Measurements from ENCODE around the gene ADCY5.

The ADCY5 gene

DNA sequence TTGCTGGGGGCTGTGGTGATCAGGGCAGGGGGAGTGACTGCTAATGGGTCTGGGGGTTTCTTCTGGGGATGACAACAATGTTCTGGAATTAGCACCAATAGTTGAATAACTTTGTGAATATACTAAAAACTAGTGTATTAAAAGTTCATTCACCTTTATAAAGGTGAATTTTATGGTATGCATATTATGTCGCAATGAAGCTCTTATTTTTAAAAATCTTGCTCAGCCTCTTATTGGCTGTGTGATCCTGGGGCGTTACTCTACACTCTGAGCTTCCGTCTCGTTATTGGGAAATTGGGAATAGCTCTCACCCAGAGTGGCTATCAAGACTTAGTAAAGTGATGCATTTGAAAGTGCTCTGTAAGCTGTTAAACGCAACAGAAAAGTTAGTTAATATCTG lies 141.8 kb downstream of the ADCY5 start:
- H3K4me3 ChIP-seq (ENCODE audit: low read depth, low read length) = no peak overlapping the region
- no peak for DNase-seq (ENCODE audit: low read depth)
- no peak for TF ChIP-seq CTCF (conservative IDR thresholded peaks at IDR 0.05; ENCODE audit: low read depth, low read length)

DNA sequence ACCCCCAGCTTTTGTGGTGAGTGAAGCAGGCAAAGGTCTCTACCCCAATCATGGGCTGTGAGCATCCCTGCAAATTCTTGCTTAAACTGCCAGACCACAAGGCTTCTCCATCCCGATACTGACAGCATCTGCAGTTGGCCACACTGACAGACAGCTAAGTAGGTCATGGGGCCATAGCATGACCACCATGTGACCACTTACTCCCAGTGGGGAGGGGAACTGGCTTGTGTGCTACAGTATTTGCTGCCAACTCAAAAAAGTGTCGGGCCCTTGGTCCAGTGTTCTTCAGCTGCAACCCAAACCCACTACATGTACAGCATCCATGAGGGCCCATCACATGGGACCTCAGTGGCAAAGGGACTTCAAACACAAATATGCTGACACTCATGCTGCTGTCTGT lies 143.7 kb downstream of the ADCY5 start:
- DNase-seq (ENCODE audit: low read depth) = no peak
- no peak overlapping the region for H3K4me3 ChIP-seq (ENCODE audit: low read depth, low read length)
- TF ChIP-seq CTCF (conservative IDR thresholded peaks at IDR 0.05; ENCODE audit: low read depth, low read length) = no peak

DNA sequence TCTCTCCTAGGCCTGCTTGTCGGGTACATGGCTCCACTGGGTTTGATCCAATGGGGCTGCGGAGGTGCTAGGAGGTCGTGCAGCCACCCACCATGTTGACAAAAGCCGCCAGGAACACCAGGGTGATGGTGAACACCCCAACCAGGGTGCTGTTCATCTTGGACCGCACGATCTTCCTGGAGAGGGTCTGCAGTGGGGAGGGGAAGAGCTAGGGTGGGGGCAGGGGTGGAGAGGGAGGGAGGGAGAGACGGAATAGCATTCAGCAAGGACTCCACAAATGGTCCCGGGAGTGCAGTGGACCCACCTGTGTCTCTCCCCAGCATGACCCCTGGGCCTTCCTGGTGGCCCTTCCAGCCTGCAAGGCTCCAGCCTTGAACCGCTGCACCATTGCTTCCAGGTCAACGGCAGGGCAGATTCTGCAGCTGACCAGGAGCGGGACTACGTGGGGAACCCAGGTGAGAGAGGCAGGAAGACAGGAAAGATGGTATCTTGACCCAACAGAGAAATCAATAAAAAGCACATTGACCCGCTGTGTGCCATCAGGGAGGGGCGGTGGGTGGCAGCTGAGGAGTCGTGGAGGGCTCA lies 144.8 kb downstream of the ADCY5 start:
- H3K4me3 ChIP-seq (ENCODE audit: low read depth, low read length) = no peak overlapping the region
- DNase-seq (ENCODE audit: low read depth) = no peak
- no peak for TF ChIP-seq CTCF (conservative IDR thresholded peaks at IDR 0.05; ENCODE audit: low read depth, low read length)

GRCh38 chr3:123302961-123303360 lies 145.9 kb downstream of the ADCY5 start:
- no peak overlapping the region for H3K4me3 ChIP-seq (ENCODE audit: low read depth, low read length)
- DNase-seq (ENCODE audit: low read depth) = no peak
- TF ChIP-seq CTCF (conservative IDR thresholded peaks at IDR 0.05; ENCODE audit: low read depth, low read length) = no peak

- TF ChIP-seq CTCF (conservative IDR thresholded peaks at IDR 0.05; ENCODE audit: low read depth, low read length) = no peak
- H3K4me3 ChIP-seq (ENCODE audit: low read depth, low read length) = no peak overlapping the region
These were observed 147.3 kb downstream of the ADCY5 start for GRCh38 chr3:123301331-123302184.

DNA sequence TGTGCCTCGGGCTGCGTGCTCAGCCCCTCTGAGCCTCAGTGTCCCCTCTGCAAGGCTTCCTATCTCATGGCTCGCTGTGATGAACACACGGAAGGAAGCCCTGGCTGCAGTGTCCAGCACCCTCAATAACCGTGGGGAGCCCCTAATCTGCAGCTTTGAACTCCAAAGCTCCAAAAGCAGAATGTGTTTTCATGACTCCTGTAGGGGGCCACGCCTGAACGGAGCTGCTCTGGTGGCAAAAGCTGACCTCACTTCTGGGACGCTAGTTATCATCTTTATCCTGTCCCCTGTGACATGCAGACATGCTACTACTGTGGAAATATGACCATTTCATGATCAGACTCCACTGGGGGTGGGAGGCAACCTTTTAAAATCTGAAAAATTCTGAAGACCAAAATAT lies 148.3 kb downstream of the ADCY5 start:
- no peak for TF ChIP-seq CTCF (conservative IDR thresholded peaks at IDR 0.05; ENCODE audit: low read depth, low read length)
- H3K4me3 ChIP-seq (ENCODE audit: low read depth, low read length) = no peak overlapping the region
- DNase-seq (ENCODE audit: low read depth) = no peak

More at GRCh38 chr3:123301331-123302184, 147.3 kb downstream of the ADCY5 start:
- no peak for DNase-seq (ENCODE audit: low read depth)

GRCh38 chr3:123300056-123300455 lies 148.8 kb downstream of the ADCY5 start:
- TF ChIP-seq CTCF (conservative IDR thresholded peaks at IDR 0.05; ENCODE audit: low read depth, low read length) = no peak
- no peak for DNase-seq (ENCODE audit: low read depth)
- no peak overlapping the region for H3K4me3 ChIP-seq (ENCODE audit: low read depth, low read length)
